GM21381 (cell line): ENCODE results near the gene HCN3.
"Not testable (repeated sequence)": the region's sequence is repeated elsewhere in the genome, so short reads cannot be mapped to it uniquely, and the experiment has no call there.

Source experiments
- ATAC-seq: cut with Tn5 transposase; IDR thresholded peaks from one replicate; pipeline ENCODE4 v1.9.1; 2021; ENCODE audit warnings: mild to moderate bottlenecking, moderate library complexity; ENCODE audit not compliant: unreplicated experiment

HCN3 gene

GRCh38 chr1:155328856-155329255 is 51.6 kb downstream of the HCN3 start:
- not testable (repeated sequence) for ATAC-seq

- ATAC-seq = no peak
Measured at GRCh38 chr1:155329980-155330598, 52.8 kb downstream of the HCN3 start.

GRCh38 chr1:155334962-155335361 is 57.7 kb downstream of the HCN3 start:
- ATAC-seq = no peak
